Tibial artery (tissue), 4 donors: ENCODE measurements around the gene RNU5B-1.

Source experiments
- DNase-seq, 2 donors: peaks; one replicate each; pipeline ENCODE4 v3.0.0-alpha.2; 2019
- H3K27ac ChIP-seq, 2 donors: fragments of 200-600 bp; sonication (generic) in 1 of 2; 1 replicate in 1 of 2; 2 replicates in 1 of 2; pipeline ENCODE4 v1.5.1; 2018 to 2019; ENCODE audit warnings: mild to moderate bottlenecking in 1 of 2
- H3K27me3 ChIP-seq, 2 donors: fragments of 200-600 bp; sonication (generic) in 1 of 2; one replicate each; pipeline versions ENCODE4 v1.5.1 to v1.6.0; 2016 to 2019
- H3K36me3 ChIP-seq, 3 donors: fragments of 200-600 bp; sonication (generic) in 2 of 3; one replicate each; pipeline ENCODE4 v1.5.1; 2016 to 2019; ENCODE audit warnings: mild to moderate bottlenecking in 2 of 3
- H3K4me1 ChIP-seq, 4 donors: fragments of 200-600 bp; sonication (generic) in 2 of 4; 1 replicate in 3 of 4; 2 replicates in 1 of 4; pipeline ENCODE4 v1.5.1; 2016 to 2019
- H3K4me3 ChIP-seq, 2 donors: fragments of 200-600 bp; sonication (generic) in 1 of 2; 1 replicate in 1 of 2; 2 replicates in 1 of 2; pipeline ENCODE4 v1.5.1; 2018 to 2019; ENCODE audit warnings: mild to moderate bottlenecking in 2 of 2
- H3K9me3 ChIP-seq, 3 donors: fragments of 200-600 bp; sonication (generic) in 1 of 3; one replicate each; pipeline ENCODE4 v1.5.1; 2016 to 2019
- CTCF ChIP-seq, 2 experiments: fragments of 200-600 bp in 1 of 2; fragments of 450-650 bp in 1 of 2; IDR thresholded peaks; one replicate each; pipeline ENCODE4 v1.5.1; 2017 to 2019; ENCODE audit warnings: antibody characterized with exemption in 2 of 2, mild to moderate bottlenecking in 1 of 2, moderate library complexity in 1 of 2
- intact Hi-C: fragments of 100-400 bp; cut with DNase I; formaldehyde crosslinking; loops from one replicate; pipeline ENCODE4 v1.15.0; 2023; ENCODE audit warnings: low total_unique reads

The RNU5B-1 gene

GRCh38 chr15:65290228-65290627, 14.2 kb upstream of the RNU5B-1 start:
- intact Hi-C loops, result no loop called here
- Histone ChIP-seq H3K36me3 (no peaks in the 10 kb centered on the region), H3K27ac (no peak overlapping the region), H3K9me3 (no peaks in the 10 kb centered on the region), H3K4me1 (peaks cover 0 to 14% (median 8%) of the 10 kb centered on the region in 4 donors), H3K4me3 (no peak overlapping the region), H3K27me3 (no peaks in the 10 kb centered on the region)
- no peak for DNase-seq
- TF ChIP-seq CTCF (IDR thresholded peaks at IDR 0.05), result no peak

GRCh38 chr15:65292938-65293518, 11.4 kb upstream of the RNU5B-1 start:
- no peak for TF ChIP-seq CTCF (IDR thresholded peaks at IDR 0.05)
- Histone ChIP-seq H3K27ac (no peak overlapping the region), H3K27me3 (no peaks in the 10 kb centered on the region), H3K36me3 (no peaks in the 10 kb centered on the region), H3K4me3 (no peak overlapping the region), H3K9me3 (no peaks in the 10 kb centered on the region), H3K4me1 (peaks cover 0 to 21% (median 9%) of the 10 kb centered on the region in 4 donors)
- no peak for DNase-seq
- intact Hi-C loops, result no loop called here

DNA sequence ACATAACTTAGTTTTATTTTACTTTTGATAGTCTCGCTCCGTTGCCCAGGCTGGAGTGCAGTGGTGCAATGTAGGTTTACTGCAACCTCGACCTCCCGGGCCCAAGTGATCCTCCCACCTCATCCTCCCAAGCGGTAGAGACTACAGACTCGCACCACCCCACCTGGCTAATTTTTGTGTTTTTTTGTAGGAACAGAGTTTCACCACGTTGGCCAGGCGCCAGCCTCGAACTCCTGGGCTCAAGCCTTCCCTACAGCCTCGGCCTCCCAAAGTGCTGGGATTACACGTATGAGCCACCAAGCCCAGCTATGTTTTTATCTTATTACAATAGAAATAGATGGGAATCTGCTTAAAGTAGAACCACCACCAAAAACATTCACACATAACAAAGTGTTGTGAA, 5.7 kb upstream of the RNU5B-1 start:
- Histone ChIP-seq H3K9me3 (no peaks in the 10 kb centered on the region), H3K27me3 (no peaks in the 10 kb centered on the region), H3K4me1 (peaks cover 0 to 27% (median 14%) of the 10 kb centered on the region in 4 donors), H3K36me3 (no peaks in the 10 kb centered on the region), H3K4me3 (no peak overlapping the region), H3K27ac (no peak overlapping the region)
- intact Hi-C loops, result no loop called here
- DNase-seq, result no peak
- TF ChIP-seq CTCF (IDR thresholded peaks at IDR 0.05), result no peak

DNA sequence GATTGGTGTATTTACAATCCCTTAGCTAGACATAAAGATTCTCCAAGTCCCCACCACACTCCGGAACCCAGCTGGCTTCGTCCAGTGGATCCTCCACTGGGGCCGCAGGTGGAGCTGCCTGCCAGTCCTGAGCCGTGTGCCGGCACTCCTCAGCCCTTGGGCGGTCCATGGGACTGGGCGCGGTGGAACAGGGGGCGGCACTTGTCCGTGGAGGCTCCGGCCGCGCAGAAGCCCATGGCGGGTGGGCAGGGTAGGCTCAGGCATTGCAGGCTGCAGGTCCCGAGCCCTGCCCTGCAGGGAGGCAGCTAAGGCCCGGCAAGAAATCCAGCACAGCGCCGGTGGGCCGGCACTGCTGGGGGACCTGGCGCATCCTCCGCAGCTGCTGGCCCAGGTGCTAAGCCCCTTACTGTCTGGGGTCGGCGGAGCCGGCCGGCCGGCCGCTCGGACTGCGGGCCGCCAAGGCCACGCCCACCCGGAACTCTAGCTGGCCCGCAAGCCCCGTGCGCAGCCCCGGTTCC, 3.5 kb upstream of the RNU5B-1 start:
- H3K36me3 ChIP-seq, result no peaks in the 10 kb centered on the region
- H3K27me3 ChIP-seq, result no peaks in the 10 kb centered on the region
- peaks cover 0 to 30% (median 14%) of the 10 kb centered on the region in 4 donors for H3K4me1 ChIP-seq
- no peaks in the 10 kb centered on the region for H3K9me3 ChIP-seq
- TF ChIP-seq CTCF (IDR thresholded peaks at IDR 0.05), result no peak
- DNase-seq, result no peak
- intact Hi-C loops, result loop anchor here (10.0 kb wide), 1 partner anchor 266 kb away; no protein-coding TSS in a partner anchor
- H3K27ac ChIP-seq, result no peak overlapping the region
- no peak overlapping the region for H3K4me3 ChIP-seq

DNA sequence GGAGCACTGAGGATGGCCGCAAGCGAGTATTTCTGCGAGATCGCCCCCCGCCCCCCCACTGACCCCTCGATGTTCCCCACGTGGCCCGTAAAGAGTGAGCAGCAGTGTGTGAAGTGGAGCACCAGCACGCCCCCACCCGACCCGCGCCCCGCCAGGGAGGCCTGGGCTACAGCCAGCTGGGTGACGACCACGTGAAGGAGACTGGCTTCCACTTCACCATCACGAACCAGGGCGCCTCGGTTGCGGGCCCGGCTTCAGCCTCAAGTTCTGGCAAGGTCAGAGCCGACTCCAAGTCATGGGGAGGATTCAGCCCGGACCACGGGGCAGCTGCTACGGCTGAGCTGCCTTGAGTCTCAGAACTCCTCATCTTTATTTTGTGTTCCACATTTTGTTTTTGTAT, 2.4 kb upstream of the RNU5B-1 start:
- intact Hi-C loops, result loop anchor here (10.0 kb wide), 1 partner anchor 267 kb away; no protein-coding TSS in a partner anchor
- no peak for TF ChIP-seq CTCF (IDR thresholded peaks at IDR 0.05)
- no peak for DNase-seq

More for the DNA sequence above, 2.4 kb upstream of the RNU5B-1 start:
- no peaks in the 10 kb centered on the region for H3K27me3 ChIP-seq
- peaks cover 0 to 19% (median 10%) of the 10 kb centered on the region in 4 donors for H3K4me1 ChIP-seq
- no peak overlapping the region for H3K4me3 ChIP-seq
- H3K27ac ChIP-seq, result no peak overlapping the region
- H3K9me3 ChIP-seq, result no peaks in the 10 kb centered on the region
- no peaks in the 10 kb centered on the region for H3K36me3 ChIP-seq
